Lung (tissue), 12 donors: Measurements from ENCODE around the gene GTPBP1. TPM values are rescaled to one million over a fixed set of nuclear protein-coding genes. Genes with fewer than 3 reads are reported as not detected.
A peak's percentile ranks its signal among the peaks of the same experiment; 100 is the strongest.

Source experiments
- ATAC-seq: fragments of 200-7000 bp; cut with Tn5 transposase; one replicate; pipeline ENCODE4 v1.9.1; 2020; ENCODE audit warnings: moderate number of reproducible peaks; ENCODE audit not compliant: insufficient read depth, low FRiP score
- DNase-seq, 3 donors: peaks; one replicate each; pipeline ENCODE4 v3.0.0-alpha.2; 2013 to 2017
- H3K27ac ChIP-seq, 2 donors: one replicate each; pipeline ENCODE4 v1.5.1; 2013; ENCODE audit warnings: mild to moderate bottlenecking in 2 of 2, moderate library complexity in 2 of 2, control low read depth in 1 of 2, inconsistent platforms in 1 of 2, low read depth in 1 of 2, low read length in 1 of 2
- H3K27me3 ChIP-seq, 3 donors: one replicate each; pipeline ENCODE4 v1.5.1; 2013; ENCODE audit warnings: low read length in 2 of 3; ENCODE audit not compliant: control insufficient read depth in 3 of 3, insufficient read depth in 3 of 3
- H3K36me3 ChIP-seq, 4 donors: one replicate each; pipeline ENCODE4 v1.5.1; 2013; ENCODE audit warnings: low read length in 4 of 4, mild to moderate bottlenecking in 1 of 4, moderate library complexity in 1 of 4; ENCODE audit not compliant: control insufficient read depth in 4 of 4, insufficient read depth in 4 of 4
- H3K4me1 ChIP-seq, 5 donors: one replicate each; pipeline ENCODE4 v1.5.1; 2013; ENCODE audit warnings: low read length in 5 of 5, mild to moderate bottlenecking in 2 of 5, moderate library complexity in 1 of 5; ENCODE audit not compliant: control insufficient read depth in 5 of 5, insufficient read depth in 5 of 5
- H3K4me3 ChIP-seq: one replicate; pipeline ENCODE4 v1.5.1; 2013; ENCODE audit warnings: mild to moderate bottlenecking, control low read depth, moderate library complexity
- H3K9ac ChIP-seq, 2 donors: one replicate each; pipeline ENCODE4 v1.5.1; 2013; ENCODE audit warnings: low read length in 2 of 2, control low read depth in 1 of 2; ENCODE audit not compliant: insufficient read depth in 1 of 2
- H3K9me3 ChIP-seq, 4 donors: one replicate each; pipeline ENCODE4 v1.5.1; 2013; ENCODE audit warnings: low read length in 3 of 4, mild to moderate bottlenecking in 1 of 4, moderate library complexity in 1 of 4; ENCODE audit not compliant: control insufficient read depth in 4 of 4, insufficient read depth in 3 of 4
- WGBS, 2 donors: extraction: QIAGEN DNeasy Blood & Tissue Kit; methylation state at CpG; one replicate each; pipeline ENCODE4 v1.1.7; 2013; 5-methylcytosine and 5-hydroxymethylcytosine counted together
- polyA plus RNA-seq, 2 donors: library from polyadenylated mRNA; stranded (reverse); fragments of 200-250 nt; gene quantifications; one replicate each; pipeline ENCODE4 v1.2.1, GENCODE V29; 2013
- total RNA-seq, 2 donors: library from RNA; depleted of rRNA in 1 of 2; stranded (reverse); fragments of >200 nt in 1 of 2; gene quantifications; one replicate each; pipeline ENCODE4 v1.2.1, GENCODE V29; 2014 to 2021
- TF ChIP-seq, protein P1 (sequence below): IDR thresholded peaks from 2 replicates; pipeline ENCODE4 v1.5.1; 2012; ENCODE audit warnings: mild to moderate bottlenecking; ENCODE audit errors: control extremely low read depth, extremely low read depth
- donor health status: control.
- donor health status: control.
- donor health status: Bipolar disorder and iron deficiency.
- donor health status: healthy.
- donor health status: DM: yes; HTN: yes; CAD: no.

Gene GTPBP1
- total and polyA plus RNA-seq, 4 donors: 24.1 to 69.1 (median 48.8) TPM

DNA sequence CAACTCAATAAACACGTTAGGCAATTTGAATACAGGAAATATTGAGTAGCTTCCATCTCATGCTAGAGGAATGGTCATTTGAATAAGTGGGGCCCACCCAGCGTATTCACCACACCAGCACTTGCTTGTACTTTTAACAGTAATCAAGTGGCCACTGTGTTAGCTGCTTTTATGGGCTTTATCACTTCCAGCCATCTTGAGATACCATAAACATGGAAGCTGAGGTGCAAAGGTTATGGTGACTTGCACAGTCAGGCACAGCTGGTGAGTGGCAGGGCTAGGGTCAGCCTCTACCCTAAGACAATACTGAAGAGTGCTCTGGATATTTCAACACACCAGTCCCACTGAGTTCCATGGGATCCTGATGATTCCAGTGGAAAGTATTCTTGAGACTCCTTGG, 11.7 kb upstream of the GTPBP1 start:
- no peaks in the 10 kb centered on the region for H3K9me3 ChIP-seq
- no peak for DNase-seq
- ATAC-seq: no peak
- H3K4me3 ChIP-seq: no peak overlapping the region
- H3K27me3 ChIP-seq: no peaks in the 10 kb centered on the region
- H3K27ac ChIP-seq: peak overlapping the region in 1 of 2 donors; percentile 56
- H3K9ac ChIP-seq: no peak overlapping the region
- H3K4me1 ChIP-seq: peaks cover 12 to 32% (median 17%) of the 10 kb centered on the region in 5 donors
- TF ChIP-seq, protein P1, sequence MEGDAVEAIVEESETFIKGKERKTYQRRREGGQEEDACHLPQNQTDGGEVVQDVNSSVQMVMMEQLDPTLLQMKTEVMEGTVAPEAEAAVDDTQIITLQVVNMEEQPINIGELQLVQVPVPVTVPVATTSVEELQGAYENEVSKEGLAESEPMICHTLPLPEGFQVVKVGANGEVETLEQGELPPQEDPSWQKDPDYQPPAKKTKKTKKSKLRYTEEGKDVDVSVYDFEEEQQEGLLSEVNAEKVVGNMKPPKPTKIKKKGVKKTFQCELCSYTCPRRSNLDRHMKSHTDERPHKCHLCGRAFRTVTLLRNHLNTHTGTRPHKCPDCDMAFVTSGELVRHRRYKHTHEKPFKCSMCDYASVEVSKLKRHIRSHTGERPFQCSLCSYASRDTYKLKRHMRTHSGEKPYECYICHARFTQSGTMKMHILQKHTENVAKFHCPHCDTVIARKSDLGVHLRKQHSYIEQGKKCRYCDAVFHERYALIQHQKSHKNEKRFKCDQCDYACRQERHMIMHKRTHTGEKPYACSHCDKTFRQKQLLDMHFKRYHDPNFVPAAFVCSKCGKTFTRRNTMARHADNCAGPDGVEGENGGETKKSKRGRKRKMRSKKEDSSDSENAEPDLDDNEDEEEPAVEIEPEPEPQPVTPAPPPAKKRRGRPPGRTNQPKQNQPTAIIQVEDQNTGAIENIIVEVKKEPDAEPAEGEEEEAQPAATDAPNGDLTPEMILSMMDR: no peak
- H3K36me3 ChIP-seq: peaks cover 5 to 15% (median 9%) of the 10 kb centered on the region in 4 donors
- 66% methylated on average over 2 of the region's 2 CpGs for WGBS, 2 donors

DNA sequence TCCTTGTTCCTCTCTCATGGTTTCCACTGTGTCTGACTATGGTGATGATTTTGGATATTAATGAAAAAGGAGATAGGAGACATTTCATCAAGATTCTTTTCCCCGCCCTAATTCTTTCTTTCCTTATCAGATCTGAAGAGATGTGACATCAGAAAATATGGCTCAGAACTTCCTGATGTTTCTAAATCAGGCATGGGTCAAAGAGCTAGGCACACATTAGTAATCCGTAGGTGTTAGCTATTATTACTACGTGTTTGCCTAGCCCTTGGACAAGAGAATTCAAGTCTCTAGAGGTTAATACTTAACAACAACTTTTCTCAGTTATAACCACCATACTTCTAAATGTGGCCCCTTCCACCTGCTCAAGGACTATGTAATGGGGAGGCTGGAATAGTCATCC, 10.8 kb upstream of the GTPBP1 start:
- WGBS, 2 donors: 56 to 78% methylated on average over 3 of the region's 3 CpGs
- TF ChIP-seq, protein P1: no peak
- Histone ChIP-seq H3K27me3 (no peaks in the 10 kb centered on the region), H3K4me1 (peaks cover 12 to 39% (median 23%) of the 10 kb centered on the region in 5 donors), H3K9ac (peak overlapping the region in 1 of 2 donors; percentile 4), H3K27ac (no peak overlapping the region), H3K36me3 (peaks cover 4 to 12% (median 6%) of the 10 kb centered on the region in 4 donors), H3K9me3 (no peaks in the 10 kb centered on the region), H3K4me3 (no peak overlapping the region)
- DNase-seq (no peak), ATAC-seq (no peak)

DNA sequence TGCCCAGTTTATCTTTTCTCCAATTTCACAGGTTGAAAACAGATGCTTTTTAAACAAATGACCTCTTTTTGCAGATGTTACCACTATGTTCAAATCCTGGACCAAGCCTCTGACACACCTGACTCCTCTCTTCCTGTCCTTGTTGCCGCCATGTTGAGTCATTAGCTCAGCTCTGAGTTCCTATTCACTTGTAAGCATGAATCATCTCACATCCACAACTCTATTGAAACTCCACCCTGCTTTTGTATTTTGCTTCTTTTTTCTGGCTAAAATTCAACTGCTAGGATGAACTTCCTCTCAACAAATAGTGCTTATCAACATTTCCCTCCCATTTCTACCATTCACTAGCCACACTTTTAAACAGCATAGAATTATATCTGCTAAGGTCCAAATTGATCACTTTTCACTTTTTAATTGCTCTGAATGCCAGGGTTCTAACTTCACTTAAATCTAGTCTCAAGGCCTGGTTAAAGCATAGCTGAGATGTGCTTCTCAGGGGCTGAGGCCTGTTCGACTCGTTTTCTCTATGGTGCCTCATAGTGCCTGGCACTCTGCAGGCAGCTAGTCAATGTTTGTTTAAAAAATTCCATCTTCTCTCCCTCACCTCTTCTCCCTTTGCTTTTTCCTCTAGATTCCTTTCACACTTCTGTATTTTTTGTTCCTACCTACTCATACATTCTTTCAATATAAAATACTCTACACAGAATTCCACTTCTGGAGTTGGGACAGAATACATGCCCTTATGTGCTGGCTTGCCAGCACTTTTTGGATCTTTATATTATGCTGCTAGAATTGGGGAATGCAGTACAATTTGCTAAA, 8.9 kb upstream of the GTPBP1 start:
- ATAC-seq (no peak), DNase-seq (peak; percentile 47 to 78 (median 58))
- peak overlapping the region; percentile 79 to 84 for H3K27ac ChIP-seq
- WGBS, 2 donors: 37 to 60% methylated on average over 3 of the region's 3 CpGs
- peaks cover 12 to 45% (median 23%) of the 10 kb centered on the region in 5 donors for H3K4me1 ChIP-seq
- peak overlapping the region in 1 of 2 donors; percentile 54 for H3K9ac ChIP-seq
- H3K9me3 ChIP-seq: no peaks in the 10 kb centered on the region
- H3K4me3 ChIP-seq: no peak overlapping the region
- TF ChIP-seq, protein P1: no peak
- no peaks in the 10 kb centered on the region for H3K27me3 ChIP-seq
- H3K36me3 ChIP-seq: peaks cover 0 to 12% (median 3%) of the 10 kb centered on the region in 4 donors
